DND-41 (cell line): ENCODE results near the gene ENTPD8.

Experiments used
- CTCF ChIP-seq: IDR thresholded peaks from 2 replicates; pipeline ENCODE4 v1.5.1; 2012; ENCODE audit warnings: borderline replicate concordance, low read length, moderate library complexity, mild to moderate bottlenecking; ENCODE audit not compliant: poor library complexity, severe bottlenecking; ENCODE audit errors: extremely low read depth
- EZH2 ChIP-seq: IDR thresholded peaks from 3 replicates; pipeline ENCODE4 v1.6.1; 2012; ENCODE audit warnings: borderline replicate concordance, low read depth, mild to moderate bottlenecking, moderate library complexity, low read length, inconsistent platforms; ENCODE audit not compliant: severe bottlenecking

GRCh38 chr9:137456061-137456863 lies 15.1 kb upstream of the ENTPD8 start:
- TF ChIP-seq CTCF (no peak), EZH2 (no peak)
